ENCODE results near the gene VGF. TPM values are rescaled to one million over a fixed set of nuclear protein-coding genes. Genes with fewer than 3 reads are reported as not detected.
"Not testable (repeated sequence)": the region's sequence is repeated elsewhere in the genome, so short reads cannot be mapped to it uniquely, and the experiment has no call there.

Gene VGF
- polyA plus RNA-seq, 1 experiment: 0.04 TPM

DNA sequence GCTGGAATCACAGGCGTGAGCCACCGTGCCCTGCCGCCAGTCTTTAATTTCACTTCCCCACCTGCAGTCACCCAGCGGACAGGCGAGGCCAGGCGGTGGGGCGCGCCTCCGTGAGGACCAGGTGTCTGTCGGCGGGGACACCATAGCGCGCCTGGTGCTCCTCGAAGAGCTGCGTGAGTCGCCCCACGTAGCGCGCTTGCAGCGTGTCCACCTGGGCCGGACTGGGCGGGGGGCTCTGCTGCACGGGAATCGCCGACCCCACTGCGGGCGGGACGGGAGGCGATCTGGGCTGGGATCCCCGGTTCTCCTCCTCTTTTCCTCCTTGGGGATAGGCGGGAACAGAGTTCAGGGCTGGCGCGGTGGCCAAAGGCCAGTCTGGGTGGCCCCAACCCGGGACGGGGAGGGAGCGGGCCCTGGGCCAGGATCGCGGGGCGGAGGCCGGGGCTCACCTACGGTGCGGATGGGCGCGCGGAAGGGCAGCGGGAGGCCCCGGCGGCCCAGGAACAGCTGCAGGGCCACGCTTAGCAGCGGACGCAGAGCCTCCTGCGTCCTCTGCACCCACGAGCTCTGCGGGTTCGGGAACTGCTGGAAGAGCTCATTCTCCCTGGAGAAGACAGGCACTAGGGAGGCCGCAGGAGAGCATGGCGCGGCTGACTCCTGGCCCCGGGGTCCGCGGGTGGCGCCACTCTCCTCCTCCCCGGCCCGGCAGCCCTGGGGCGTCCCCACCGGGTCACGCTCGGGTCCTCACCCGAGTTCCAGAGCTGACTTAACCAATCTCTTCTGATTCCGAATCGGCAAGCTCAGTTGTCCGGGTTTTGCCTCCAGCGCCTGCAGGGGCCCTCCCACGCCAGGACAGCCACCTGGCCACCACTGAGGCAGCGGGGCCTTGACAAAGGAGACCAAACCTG is 36.6 kb upstream of the VGF start:
- TF ChIP-seq, protein P1, sequence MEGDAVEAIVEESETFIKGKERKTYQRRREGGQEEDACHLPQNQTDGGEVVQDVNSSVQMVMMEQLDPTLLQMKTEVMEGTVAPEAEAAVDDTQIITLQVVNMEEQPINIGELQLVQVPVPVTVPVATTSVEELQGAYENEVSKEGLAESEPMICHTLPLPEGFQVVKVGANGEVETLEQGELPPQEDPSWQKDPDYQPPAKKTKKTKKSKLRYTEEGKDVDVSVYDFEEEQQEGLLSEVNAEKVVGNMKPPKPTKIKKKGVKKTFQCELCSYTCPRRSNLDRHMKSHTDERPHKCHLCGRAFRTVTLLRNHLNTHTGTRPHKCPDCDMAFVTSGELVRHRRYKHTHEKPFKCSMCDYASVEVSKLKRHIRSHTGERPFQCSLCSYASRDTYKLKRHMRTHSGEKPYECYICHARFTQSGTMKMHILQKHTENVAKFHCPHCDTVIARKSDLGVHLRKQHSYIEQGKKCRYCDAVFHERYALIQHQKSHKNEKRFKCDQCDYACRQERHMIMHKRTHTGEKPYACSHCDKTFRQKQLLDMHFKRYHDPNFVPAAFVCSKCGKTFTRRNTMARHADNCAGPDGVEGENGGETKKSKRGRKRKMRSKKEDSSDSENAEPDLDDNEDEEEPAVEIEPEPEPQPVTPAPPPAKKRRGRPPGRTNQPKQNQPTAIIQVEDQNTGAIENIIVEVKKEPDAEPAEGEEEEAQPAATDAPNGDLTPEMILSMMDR (IDR thresholded peaks at IDR 0.05; ENCODE audit: insufficient read depth, low read depth, low read length): no peak
- peaks cover 19% of the 10 kb centered on the region for H3K27me3 ChIP-seq (ENCODE audit: control insufficient read depth, insufficient read depth, low read length)
- no peak overlapping the region; the same call in 1 of the 2 replicates for H3K4me3 ChIP-seq (ENCODE audit: low read depth, low read length)
- ChIA-PET CTCF (interaction anchor here (1.5 to 5.1 kb wide), 3 partner anchors 8 to 58 kb away, joined by 4 to 35 read pairs (median 10); no protein-coding TSS in a partner anchor), POLR2A (no interaction called here)
- no peak for DNase-seq (ENCODE audit: low read depth)
- no peaks in the 10 kb centered on the region for H3K36me3 ChIP-seq (ENCODE audit: control insufficient read depth, insufficient read depth, low read length)

DNA sequence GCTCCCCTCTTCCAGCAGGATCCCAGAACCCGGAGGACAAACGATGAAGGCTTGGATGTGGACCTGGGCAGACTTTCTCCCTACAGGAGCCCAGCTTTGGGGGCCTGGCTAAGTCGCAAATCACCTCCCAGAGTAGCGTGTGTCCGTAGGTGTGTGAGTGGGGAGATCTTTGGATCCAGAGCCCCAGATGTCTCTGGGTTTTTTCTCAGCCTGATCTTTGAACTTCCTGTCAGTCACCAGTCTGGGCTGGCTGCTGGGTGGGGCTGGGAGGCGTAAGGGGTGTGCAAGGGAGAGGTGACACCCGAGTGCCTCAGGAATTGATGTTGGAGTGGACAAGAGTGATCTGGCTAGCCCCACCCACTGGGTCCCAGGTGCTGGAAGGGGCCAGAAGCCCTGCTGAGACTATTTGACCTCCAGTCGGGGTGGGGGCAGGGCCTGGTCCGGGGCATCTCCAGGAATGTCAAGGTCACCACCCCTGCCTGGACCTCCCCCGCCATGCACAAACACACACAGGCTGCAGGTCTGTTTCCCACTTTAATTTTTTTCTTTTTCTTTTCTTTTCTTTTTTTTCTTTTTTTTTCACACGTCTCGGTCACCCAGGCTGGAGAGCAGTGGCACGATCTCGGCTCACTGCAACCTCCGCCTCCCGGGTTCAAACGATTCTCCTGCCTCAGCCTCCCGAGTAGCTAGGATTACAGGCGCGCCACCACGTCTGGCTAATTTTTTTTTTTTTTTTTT is 35.7 kb upstream of the VGF start, which contains the start of gene MOGAT3:
Gene MOGAT3 (minus strand): TSS at position 175 of the 738 bp plus-strand sequence. CDS start 182 bp downstream, outside the sequence.
- no peak for DNase-seq (ENCODE audit: low read depth)
- Histone ChIP-seq H3K36me3 (ENCODE audit: control insufficient read depth, insufficient read depth, low read length) (no peaks in the 10 kb centered on the region), H3K27me3 (ENCODE audit: control insufficient read depth, insufficient read depth, low read length) (peaks cover 19% of the 10 kb centered on the region), H3K4me3 (ENCODE audit: low read depth, low read length) (no peak within 1 kb of the TSS; the same call in 1 of the 2 replicates)
- CTCF ChIA-PET: interaction anchor here (0.6 to 1.8 kb wide), 6 partner anchors 9 to 123 kb away, joined by 3 to 10 read pairs (median 4); no protein-coding TSS in a partner anchor
- POLR2A ChIA-PET: no interaction called here
- TF ChIP-seq, protein P1 (IDR thresholded peaks at IDR 0.05; ENCODE audit: insufficient read depth, low read depth, low read length): no peak

DNA sequence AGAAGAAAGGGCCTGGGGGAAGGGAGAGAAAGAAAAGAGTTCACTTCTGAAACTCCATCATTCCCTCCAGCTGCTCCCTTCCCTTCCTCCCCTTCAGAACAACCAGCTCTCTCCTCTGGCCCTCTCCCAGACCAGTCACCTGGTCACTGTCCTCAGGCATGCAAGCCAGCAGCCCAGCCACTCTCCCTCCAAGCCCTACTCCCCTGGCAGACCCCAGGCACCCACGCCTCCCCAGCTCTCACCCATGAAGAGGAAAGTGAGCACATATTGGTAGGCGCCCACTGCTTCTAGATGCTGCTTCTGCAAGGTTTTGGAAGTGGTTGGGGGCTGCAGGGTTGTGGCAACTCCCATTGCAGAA is 35.1 kb upstream of the VGF start:
- Histone ChIP-seq H3K36me3 (ENCODE audit: control insufficient read depth, insufficient read depth, low read length) (no peaks in the 10 kb centered on the region), H3K27me3 (ENCODE audit: control insufficient read depth, insufficient read depth, low read length) (peaks cover 19% of the 10 kb centered on the region), H3K4me3 (ENCODE audit: low read depth, low read length) (no peak overlapping the region)
- no peak for DNase-seq (ENCODE audit: low read depth)
- TF ChIP-seq, protein P1 (IDR thresholded peaks at IDR 0.05; ENCODE audit: insufficient read depth, low read depth, low read length): no peak
- POLR2A ChIA-PET: no interaction called here
- CTCF ChIA-PET: interaction anchor here (0.6 to 1.8 kb wide), 5 partner anchors 8 to 123 kb away, joined by 3 to 10 read pairs (median 3); no protein-coding TSS in a partner anchor

DNA sequence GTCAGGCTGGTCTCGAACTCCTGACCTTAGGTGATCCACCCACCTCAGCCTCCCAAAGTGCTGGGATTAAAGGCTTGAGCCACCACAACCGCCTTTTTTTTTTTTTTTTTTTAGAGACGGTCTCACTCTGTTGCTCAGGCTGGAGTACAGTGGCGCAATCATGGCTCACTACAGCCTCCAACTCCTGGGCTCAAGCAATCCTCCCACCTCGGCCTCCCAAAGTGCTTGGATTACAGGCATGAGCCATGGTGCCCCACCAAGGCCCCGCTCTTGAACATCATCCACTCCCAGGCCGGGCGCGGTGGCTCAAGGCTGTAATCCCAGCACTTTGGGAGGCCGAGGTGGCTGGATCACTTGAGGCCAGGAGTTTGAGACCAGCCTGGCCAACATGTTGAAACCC is 34.2 kb upstream of the VGF start:
- DNase-seq (ENCODE audit: low read depth); POLR2A ChIA-PET; H3K4me3 ChIP-seq (ENCODE audit: low read depth, low read length); H3K36me3 ChIP-seq (ENCODE audit: control insufficient read depth, insufficient read depth, low read length): not testable (repeated sequence)
- peaks cover 19% of the 10 kb centered on the region for H3K27me3 ChIP-seq (ENCODE audit: control insufficient read depth, insufficient read depth, low read length)
- CTCF ChIA-PET: interaction anchor here (0.9 to 1.6 kb wide), 3 partner anchors 37 to 57 kb away, joined by 3 to 4 read pairs (median 3); no protein-coding TSS in a partner anchor

DNA sequence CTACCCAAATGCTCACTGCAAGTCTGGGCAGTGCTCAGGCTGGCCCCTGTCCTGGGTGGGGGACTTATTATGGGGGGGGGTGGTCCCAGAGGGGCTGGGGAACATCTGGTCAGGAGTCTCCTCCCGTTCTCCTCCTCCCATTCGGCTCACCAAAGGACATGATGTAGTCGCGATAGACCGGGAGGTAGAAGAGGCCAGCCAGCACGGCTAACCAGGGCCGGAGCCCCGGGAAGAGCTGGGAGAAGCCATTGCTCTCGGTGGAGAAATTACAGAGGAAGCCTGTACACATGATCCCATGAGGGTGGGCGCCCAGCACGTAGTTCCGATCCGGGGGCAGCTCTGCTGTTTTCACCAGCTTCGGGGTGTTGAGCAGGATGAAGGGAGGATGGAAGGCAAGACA is 33.1 kb upstream of the VGF start:
- ChIA-PET POLR2A (no interaction called here), CTCF (interaction anchor here (0.9 to 1.4 kb wide), 2 partner anchors 56 to 132 kb away, joined by 3 to 4 read pairs; no protein-coding TSS in a partner anchor)
- TF ChIP-seq, protein P1 (IDR thresholded peaks at IDR 0.05; ENCODE audit: insufficient read depth, low read depth, low read length): no peak
- no peaks in the 10 kb centered on the region for H3K36me3 ChIP-seq (ENCODE audit: control insufficient read depth, insufficient read depth, low read length)
- peaks cover 19% of the 10 kb centered on the region for H3K27me3 ChIP-seq (ENCODE audit: control insufficient read depth, insufficient read depth, low read length)
- no peak for DNase-seq (ENCODE audit: low read depth)
- H3K4me3 ChIP-seq (ENCODE audit: low read depth, low read length): no peak overlapping the region
